Heart left ventricle (tissue), 13 donors: ENCODE results near the gene SORCS1.

Experiments used
- CTCF ChIP-seq, 12 donors: fragments of 200-600 bp; sonication (generic) in 4 of 12; IDR thresholded peaks; one replicate each; pipeline versions ENCODE4 v1.5.0 to v1.8.0; 2018 to 2022; ENCODE audit warnings: antibody characterized with exemption in 12 of 12, mild to moderate bottlenecking in 5 of 12
- POLR2A ChIP-seq, 2 donors: fragments of 450-650 bp; IDR thresholded peaks; one replicate each; pipeline ENCODE4 v1.6.1; 2017; ENCODE audit warnings: antibody characterized with exemption in 2 of 2, mild to moderate bottlenecking in 2 of 2, moderate library complexity in 2 of 2
- donor health status: ischemic (EF 13 %, LVEDD 7.1; RV severe dilation, severe dysfunction).
- donor health status: DM: no; HTN: yes; CAD: no.
- donor health status: DM: no; HTN: no; CAD: no.
- donor health status: ischemic (EF 25% LVEDD 6.9; RV normal size, moderate dysfunction).
- donor health status: ischemic (EF 25% LVEDD 5.7; RV mildly dilated, moderate dysfunction).
- donor health status: ischemic (EF 35%, LVEDD 5.7; RV mildly dilated, moderate dysfunction).
- donor health status: nonischemic (EF 11% LVEDD 7.7; RV severe dilation, severe dysfunction).
- donor health status: DM: yes; HTN: yes; CAD: no.
- donor health status: PGD.
- donor health status: ischemic (EF 29% LVEDD 5.4; RV normal size, mild dysfunction).
- donor health status: nonischemic (EF 23%, LVEDD 6.1; RV moderate dilation, normal function).

GRCh38 chr10:107058331-107058730, 106.2 kb downstream of the SORCS1 start:
- TF ChIP-seq POLR2A (IDR thresholded peaks at IDR 0.05) (no peak), CTCF (IDR thresholded peaks at IDR 0.05) (no peak)
